RWPE2 (cell line): ENCODE measurements around the gene STK39.

Source experiments
- ATAC-seq: fragments of 200-7000 bp; cut with Tn5 transposase; 3 replicates; pipeline ENCODE4 v1.9.1; 2021; ENCODE audit warnings: low read depth
- DNase-seq: peaks from one replicate; pipeline ENCODE4 v3.0.0-alpha.2; 2020; ENCODE audit warnings: low spot score
- H3K27ac ChIP-seq: fragments of 450-650 bp; 2 replicates; pipeline ENCODE4 v1.5.1; 2017; ENCODE audit warnings: mild to moderate bottlenecking; ENCODE audit not compliant: poor library complexity, severe bottlenecking
- H3K27me3 ChIP-seq: fragments of 250-450 bp; sonication (Bioruptor Pico); 2 replicates; pipeline ENCODE4 v1.5.1; 2021; ENCODE audit warnings: mild to moderate bottlenecking, moderate library complexity; ENCODE audit not compliant: insufficient read depth, poor library complexity, severe bottlenecking
- H3K36me3 ChIP-seq: fragments of 250-450 bp; sonication (Bioruptor Pico); 2 replicates; pipeline ENCODE4 v1.5.1; 2020; ENCODE audit warnings: low read depth, mild to moderate bottlenecking, moderate library complexity
- H3K4me1 ChIP-seq: fragments of 250-450 bp; sonication (Bioruptor Pico); 2 replicates; pipeline ENCODE4 v1.5.1; 2021; ENCODE audit warnings: mild to moderate bottlenecking, moderate library complexity; ENCODE audit not compliant: insufficient read depth, poor library complexity, severe bottlenecking
- H3K4me3 ChIP-seq: fragments of 250-450 bp; sonication (Bioruptor Pico); 2 replicates; pipeline ENCODE4 v1.5.1; 2021; ENCODE audit warnings: mild to moderate bottlenecking, moderate library complexity; ENCODE audit not compliant: severe bottlenecking
- H3K9me3 ChIP-seq: fragments of 250-450 bp; sonication (Bioruptor Pico); 2 replicates; pipeline ENCODE4 v1.5.1; 2021; ENCODE audit warnings: mild to moderate bottlenecking, moderate library complexity; ENCODE audit not compliant: severe bottlenecking
- TF ChIP-seq, protein P1 (sequence below): fragments of 450-650 bp; IDR thresholded peaks from one replicate; pipeline ENCODE4 v1.5.1; 2017; ENCODE audit warnings: mild to moderate bottlenecking, moderate library complexity; ENCODE audit not compliant: poor library complexity, severe bottlenecking

Gene STK39

DNA sequence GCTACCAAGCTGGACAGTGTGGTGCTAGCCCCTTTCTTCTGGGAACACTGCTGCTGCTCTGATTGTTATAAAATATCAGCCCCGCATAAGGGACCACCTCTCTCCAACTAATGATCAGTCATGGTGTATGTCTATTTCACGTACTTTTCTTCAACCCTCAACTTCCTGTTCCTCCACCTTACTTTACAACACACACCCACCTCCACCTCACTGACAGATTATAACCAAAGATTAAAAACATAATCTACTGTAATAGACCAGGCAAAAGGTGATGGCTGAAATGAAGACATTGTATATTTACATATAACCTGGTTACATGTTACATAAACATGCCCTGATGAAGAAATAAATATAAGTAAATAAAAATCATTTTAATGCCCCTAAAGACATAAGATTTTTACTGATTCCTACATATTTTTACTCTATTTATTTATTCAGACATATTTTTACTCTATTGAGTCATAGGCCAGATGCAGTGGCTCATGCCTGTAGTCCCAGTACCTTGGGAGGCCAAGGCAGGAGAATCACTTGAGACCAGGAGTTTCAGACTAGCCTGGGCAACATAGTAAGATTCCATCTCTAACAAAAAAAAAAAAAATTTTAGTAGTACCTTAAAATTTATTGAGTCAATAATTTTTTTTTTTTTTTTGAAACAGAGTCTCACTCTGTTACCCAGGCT lies 12.8 kb downstream of the STK39 start:
- H3K27me3 ChIP-seq = no peaks in the 10 kb centered on the region

GRCh38 chr2:168233726-168234406 lies 13.5 kb downstream of the STK39 start:
- no peaks in the 10 kb centered on the region for H3K9me3 ChIP-seq
- no peak overlapping the region for H3K4me3 ChIP-seq
- ATAC-seq (no peak), DNase-seq (no peak)
- TF ChIP-seq, protein P1, sequence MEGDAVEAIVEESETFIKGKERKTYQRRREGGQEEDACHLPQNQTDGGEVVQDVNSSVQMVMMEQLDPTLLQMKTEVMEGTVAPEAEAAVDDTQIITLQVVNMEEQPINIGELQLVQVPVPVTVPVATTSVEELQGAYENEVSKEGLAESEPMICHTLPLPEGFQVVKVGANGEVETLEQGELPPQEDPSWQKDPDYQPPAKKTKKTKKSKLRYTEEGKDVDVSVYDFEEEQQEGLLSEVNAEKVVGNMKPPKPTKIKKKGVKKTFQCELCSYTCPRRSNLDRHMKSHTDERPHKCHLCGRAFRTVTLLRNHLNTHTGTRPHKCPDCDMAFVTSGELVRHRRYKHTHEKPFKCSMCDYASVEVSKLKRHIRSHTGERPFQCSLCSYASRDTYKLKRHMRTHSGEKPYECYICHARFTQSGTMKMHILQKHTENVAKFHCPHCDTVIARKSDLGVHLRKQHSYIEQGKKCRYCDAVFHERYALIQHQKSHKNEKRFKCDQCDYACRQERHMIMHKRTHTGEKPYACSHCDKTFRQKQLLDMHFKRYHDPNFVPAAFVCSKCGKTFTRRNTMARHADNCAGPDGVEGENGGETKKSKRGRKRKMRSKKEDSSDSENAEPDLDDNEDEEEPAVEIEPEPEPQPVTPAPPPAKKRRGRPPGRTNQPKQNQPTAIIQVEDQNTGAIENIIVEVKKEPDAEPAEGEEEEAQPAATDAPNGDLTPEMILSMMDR = no peak
- no peaks in the 10 kb centered on the region for H3K27me3 ChIP-seq
- H3K27ac ChIP-seq = no peak overlapping the region
- H3K36me3 ChIP-seq = 0 out of 2 replicates have a peak, but pooled peaks cover 11% of the 10 kb centered on the region
- no peaks in the 10 kb centered on the region for H3K4me1 ChIP-seq

More for the DNA sequence above, 12.8 kb downstream of the STK39 start:
- 0 out of 2 replicates have a peak, but pooled peaks cover 11% of the 10 kb centered on the region for H3K36me3 ChIP-seq
- TF ChIP-seq, protein P1 = no peak
- H3K4me3 ChIP-seq = no peak overlapping the region
- DNase-seq = no peak
- ATAC-seq = no peak
- no peaks in the 10 kb centered on the region for H3K4me1 ChIP-seq
- H3K9me3 ChIP-seq = no peaks in the 10 kb centered on the region
- H3K27ac ChIP-seq = no peak overlapping the region

DNA sequence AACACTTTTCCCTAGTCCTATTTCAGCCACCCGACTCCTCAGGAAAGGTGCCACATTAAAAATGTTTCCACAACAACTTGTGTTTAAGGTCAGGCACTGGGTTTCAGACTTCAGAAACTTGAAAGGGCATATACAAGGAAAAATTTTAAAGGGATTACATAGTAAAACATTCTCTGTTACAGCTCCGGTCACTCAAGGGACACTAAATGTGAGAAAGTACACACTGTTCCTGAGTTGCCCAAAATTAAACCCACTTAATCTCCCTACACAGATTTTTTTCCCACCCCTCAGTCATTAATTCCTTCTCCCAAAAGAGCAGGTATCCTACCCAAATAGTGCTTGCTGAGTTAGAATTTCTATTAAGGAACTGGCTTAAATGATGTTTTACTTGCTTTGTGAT lies 14.2 kb downstream of the STK39 start:
- H3K9me3 ChIP-seq = no peaks in the 10 kb centered on the region
- H3K36me3 ChIP-seq = 0 out of 2 replicates have a peak, but pooled peaks cover 13% of the 10 kb centered on the region
- DNase-seq (no peak), ATAC-seq (no peak)
- no peaks in the 10 kb centered on the region for H3K27me3 ChIP-seq
- H3K4me1 ChIP-seq = no peaks in the 10 kb centered on the region
- no peak overlapping the region for H3K27ac ChIP-seq
- TF ChIP-seq, protein P1 = no peak
- H3K4me3 ChIP-seq = no peak overlapping the region

DNA sequence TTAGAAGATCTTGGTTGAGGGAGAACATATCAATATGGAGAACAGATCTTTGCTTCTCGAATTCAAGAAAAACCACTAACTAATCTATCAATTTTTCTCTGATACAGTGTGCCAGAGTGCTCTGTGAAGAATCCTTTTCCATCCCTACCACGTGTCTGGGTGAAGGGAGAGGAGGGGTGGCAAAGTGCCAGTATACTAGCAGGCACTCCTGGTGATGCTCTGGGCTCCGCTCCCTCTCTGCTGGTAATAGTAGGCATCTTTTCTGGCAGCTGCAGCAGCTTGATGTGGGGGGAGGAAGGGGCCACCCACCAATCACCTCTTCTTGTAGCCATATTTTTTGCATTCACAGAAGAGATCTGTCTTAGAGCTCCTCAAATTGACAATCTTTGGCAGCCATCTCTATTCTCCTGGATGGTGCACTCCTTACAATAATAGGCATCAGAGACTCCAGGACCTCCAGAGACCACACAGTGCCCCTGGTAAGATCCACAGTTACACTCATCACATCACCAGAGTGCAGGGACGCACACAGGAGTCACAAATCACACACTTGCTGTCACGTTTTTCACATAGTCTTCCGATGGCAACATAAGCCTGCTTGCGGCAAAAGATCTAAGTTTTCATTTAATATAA lies 15.7 kb downstream of the STK39 start:
- TF ChIP-seq, protein P1 = no peak
- DNase-seq (no peak), ATAC-seq (no peak)

More for the DNA sequence above, 15.7 kb downstream of the STK39 start:
- H3K9me3 ChIP-seq = no peaks in the 10 kb centered on the region
- no peaks in the 10 kb centered on the region for H3K4me1 ChIP-seq
- H3K4me3 ChIP-seq = no peak overlapping the region
- H3K27me3 ChIP-seq = no peaks in the 10 kb centered on the region
- H3K27ac ChIP-seq = no peak overlapping the region
- H3K36me3 ChIP-seq = 0 out of 2 replicates have a peak, but pooled peaks cover 7% of the 10 kb centered on the region
